GM12878 (cell line): ENCODE results near the gene SRGAP2C. TPM values are rescaled to one million over a fixed set of nuclear protein-coding genes. Genes with fewer than 3 reads are reported as not detected.
"Not testable (repeated sequence)": the region's sequence is repeated elsewhere in the genome, so short reads cannot be mapped to it uniquely, and the experiment has no call there.

ENCODE experiments used
- ATAC-seq: fragments of 200-7000 bp; cut with Tn5 transposase; 3 replicates; pipeline ENCODE4 v1.9.1; 2020; ENCODE audit warnings: mild to moderate bottlenecking, moderate library complexity
- BruUV-seq: library from RNA; stranded (reverse); fragments of 400-500 nt; replicated peaks from 2 replicates; lab custom pipeline; 2021; lab: Mats Ljungman, UMichigan
- CTCF ChIA-PET: fragments of 300-600 bp; sonication (Branson Sonifier 250); formaldehyde crosslinking; extraction: SDS; loops from one replicate; lab custom pipeline; 2021; ENCODE audit warnings: inconsistent platforms; lab: Yijun Ruan, JAX
- POLR2A ChIA-PET: fragments of 350-600 bp; formaldehyde crosslinking; extraction: SDS; loops from one replicate; lab custom pipeline; 2021; ENCODE audit warnings: inconsistent platforms; lab: Charles Lee
- RAD21 ChIA-PET: fragments of 300-600 bp; sonication (Branson Sonifier 250); formaldehyde crosslinking; loops from one replicate; lab custom pipeline; 2023; ENCODE audit warnings: antibody characterized with exemption; ENCODE audit not compliant: unreplicated experiment; lab: Charles Lee
- SMC1A ChIA-PET: fragments of 300-600 bp; sonication (Branson Sonifier 250); formaldehyde crosslinking; loops from one replicate; lab custom pipeline; 2023; ENCODE audit not compliant: unreplicated experiment, uncharacterized antibody; lab: Charles Lee
- DNase-seq: peaks from one replicate; pipeline ENCODE4 v3.0.0-alpha.2; 2011; ENCODE audit warnings: low read depth, low spot score
- FAIRE-seq: peaks from 3 replicates; lab custom pipeline; 2011; peaks lifted over from hg19 to GRCh38; lab: Jason Lieb, UNC
- H2AFZ ChIP-seq: 2 replicates; pipeline ENCODE4 v1.6.0; 2011; ENCODE audit warnings: low read depth, low read length, control low read depth; ENCODE audit not compliant: control insufficient read depth
- H3K27ac ChIP-seq: 2 replicates; pipeline ENCODE4 v1.5.1; 2011; ENCODE audit warnings: control low read depth; ENCODE audit not compliant: control insufficient read depth, insufficient read depth
- H3K27me3 ChIP-seq, 2 experiments: replicated peaks in 1 of 2; 2 replicates each; pipeline versions ENCODE4 v1.6.0 to v1.6.1; 2011; ENCODE audit warnings: low read length in 1 of 2; ENCODE audit not compliant: control insufficient read depth in 2 of 2, insufficient read depth in 2 of 2
- H3K36me3 ChIP-seq, 2 experiments: 2 replicates each; pipeline ENCODE4 v1.5.1; 2011; ENCODE audit warnings: low read length in 1 of 2; ENCODE audit not compliant: control insufficient read depth in 2 of 2, insufficient read depth in 2 of 2
- H3K4me1 ChIP-seq: 2 replicates; pipeline ENCODE4 v1.6.1; 2011; ENCODE audit warnings: mild to moderate bottlenecking, low read length, moderate library complexity, mixed read lengths; ENCODE audit not compliant: control insufficient read depth, insufficient read depth
- H3K4me2 ChIP-seq: 2 replicates; pipeline ENCODE4 v1.6.0; 2011; ENCODE audit warnings: control low read depth; ENCODE audit not compliant: control insufficient read depth, insufficient read depth
- H3K4me3 ChIP-seq: fragments of 200-600 bp; sonication (generic); 2 replicates; pipeline ENCODE4 v1.5.1; 2016
- H3K79me2 ChIP-seq: 2 replicates; pipeline ENCODE4 v1.6.0; 2011; ENCODE audit warnings: low read length; ENCODE audit not compliant: control insufficient read depth, insufficient read depth
- H3K9ac ChIP-seq: 2 replicates; pipeline ENCODE4 v1.8.0; 2011; ENCODE audit warnings: low read length, control low read depth, mixed read lengths; ENCODE audit not compliant: control insufficient read depth, insufficient read depth
- H3K9me3 ChIP-seq: replicated peaks from 3 replicates; pipeline ENCODE4 v1.5.1; 2011; ENCODE audit warnings: mild to moderate bottlenecking, low read length; ENCODE audit not compliant: control insufficient read depth, insufficient read depth
- H4K20me1 ChIP-seq: 2 replicates; pipeline ENCODE4 v1.6.0; 2011; ENCODE audit not compliant: control insufficient read depth, insufficient read depth
- WGBS: methylation state at CpG from one replicate; pipeline ENCODE4 v1.1.6; 2016; ENCODE audit warnings: low lambda C conversion rate; ENCODE audit not compliant: insufficient replicate concordance, insufficient coverage; ENCODE audit errors: missing lambda C conversion rate; 5-methylcytosine and 5-hydroxymethylcytosine counted together
- in situ Hi-C: fragments of 300-500 bp; cut with MboI; formaldehyde crosslinking; loops from 9 replicates; pipeline ENCODE4 v1.14.3; 2018; ENCODE audit warnings: mixed read lengths
- intact Hi-C: fragments of 100-400 bp; cut with micrococcal nuclease; formaldehyde crosslinking; loops from one replicate; pipeline ENCODE4 v1.14.2; 2022; ENCODE audit not compliant: unreplicated experiment
- polyA plus RNA-seq, 11 experiments: library from polyadenylated mRNA; depleted of rRNA in 4 of 11; unstranded in 6 of 11; stranded (reverse) in 5 of 11; fragments of >200 nt; fragmentation: Nextera tagmentation in 4 of 11; fragmentation: Illumina TruSeq in 1 of 11; extraction: Ambion mirVana in 4 of 11; extraction: Trizol in 1 of 11; gene quantifications; 1 replicate in 1 of 11; 2 replicates in 10 of 11; pipeline versions ENCODE4 v1.2.1 to v1.2.3, GENCODE V29; 2011 to 2016; ENCODE audit warnings: inconsistent platforms in 2 of 11, missing spikeins in 2 of 11, low read depth in 1 of 11
- total RNA-seq, 4 experiments: library from RNA; depleted of rRNA in 3 of 4; stranded (reverse); fragments of >200 nt in 3 of 4; fragmentation: Illumina TruSeq in 1 of 4; extraction: Trizol in 1 of 4; gene quantifications; 2 replicates each; pipeline versions ENCODE4 v1.2.1 to v1.2.3, GENCODE V29; 2013 to 2021

SRGAP2C gene
- total and polyA plus RNA-seq, 10 of the 15 experiments (the other 5 are each of a cell fraction or from before 2014, with no cell fraction given) = 0.82 to 7.6 (median 2.3) TPM

- BruUV-seq, H3K79me2 ChIP-seq, H3K4me2 ChIP-seq, intact Hi-C loops, H3K36me3 ChIP-seq, H3K9me3 ChIP-seq, H2AFZ ChIP-seq, RAD21 ChIA-PET, H3K4me3 ChIP-seq, H4K20me1 ChIP-seq, H3K27me3 ChIP-seq, FAIRE-seq, SMC1A ChIA-PET, DNase-seq, H3K4me1 ChIP-seq, POLR2A ChIA-PET, CTCF ChIA-PET, ATAC-seq, in situ Hi-C loops, H3K27ac ChIP-seq, H3K9ac ChIP-seq: not testable (repeated sequence)
- WGBS = 100% methylated on average over 1 of the region's 2 CpGs
These were observed 42.1 kb downstream of the SRGAP2C start for GRCh38 chr1:121226925-121227324.

GRCh38 chr1:121227544-121228330 is 43.0 kb downstream of the SRGAP2C start:
- H3K27ac ChIP-seq, intact Hi-C loops, H3K4me1 ChIP-seq, FAIRE-seq, H4K20me1 ChIP-seq, BruUV-seq, DNase-seq, H3K4me3 ChIP-seq, POLR2A ChIA-PET, in situ Hi-C loops, H3K9ac ChIP-seq, H3K9me3 ChIP-seq, H3K79me2 ChIP-seq, SMC1A ChIA-PET, H2AFZ ChIP-seq, RAD21 ChIA-PET, H3K4me2 ChIP-seq, H3K36me3 ChIP-seq, CTCF ChIA-PET, H3K27me3 ChIP-seq, ATAC-seq: not testable (repeated sequence)
- WGBS = 86% methylated on average over 1 of the region's 9 CpGs

GRCh38 chr1:121230636-121231035 is 45.9 kb downstream of the SRGAP2C start:
- H3K9me3 ChIP-seq, H3K27me3 ChIP-seq, H3K9ac ChIP-seq, FAIRE-seq, POLR2A ChIA-PET, SMC1A ChIA-PET, RAD21 ChIA-PET, ATAC-seq, H3K4me1 ChIP-seq, H4K20me1 ChIP-seq, H2AFZ ChIP-seq, CTCF ChIA-PET, H3K4me3 ChIP-seq, H3K4me2 ChIP-seq, DNase-seq, H3K79me2 ChIP-seq, in situ Hi-C loops, BruUV-seq, intact Hi-C loops, H3K27ac ChIP-seq, H3K36me3 ChIP-seq: not testable (repeated sequence)
- 80% methylated on average over 1 of the region's 4 CpGs for WGBS
